GM20000 (cell line): Measurements from ENCODE around the gene ASNSD1.

Source experiments
- DNase-seq: peaks from one replicate; pipeline ENCODE4 v3.0.0; 2012; ENCODE audit warnings: low spot score
- TF ChIP-seq, protein P1 (sequence below): IDR thresholded peaks from 2 replicates; pipeline ENCODE4 v1.5.1; 2012; ENCODE audit warnings: mild to moderate bottlenecking, control low read depth; ENCODE audit errors: extremely low read depth, missing control alignments

Gene ASNSD1

DNA sequence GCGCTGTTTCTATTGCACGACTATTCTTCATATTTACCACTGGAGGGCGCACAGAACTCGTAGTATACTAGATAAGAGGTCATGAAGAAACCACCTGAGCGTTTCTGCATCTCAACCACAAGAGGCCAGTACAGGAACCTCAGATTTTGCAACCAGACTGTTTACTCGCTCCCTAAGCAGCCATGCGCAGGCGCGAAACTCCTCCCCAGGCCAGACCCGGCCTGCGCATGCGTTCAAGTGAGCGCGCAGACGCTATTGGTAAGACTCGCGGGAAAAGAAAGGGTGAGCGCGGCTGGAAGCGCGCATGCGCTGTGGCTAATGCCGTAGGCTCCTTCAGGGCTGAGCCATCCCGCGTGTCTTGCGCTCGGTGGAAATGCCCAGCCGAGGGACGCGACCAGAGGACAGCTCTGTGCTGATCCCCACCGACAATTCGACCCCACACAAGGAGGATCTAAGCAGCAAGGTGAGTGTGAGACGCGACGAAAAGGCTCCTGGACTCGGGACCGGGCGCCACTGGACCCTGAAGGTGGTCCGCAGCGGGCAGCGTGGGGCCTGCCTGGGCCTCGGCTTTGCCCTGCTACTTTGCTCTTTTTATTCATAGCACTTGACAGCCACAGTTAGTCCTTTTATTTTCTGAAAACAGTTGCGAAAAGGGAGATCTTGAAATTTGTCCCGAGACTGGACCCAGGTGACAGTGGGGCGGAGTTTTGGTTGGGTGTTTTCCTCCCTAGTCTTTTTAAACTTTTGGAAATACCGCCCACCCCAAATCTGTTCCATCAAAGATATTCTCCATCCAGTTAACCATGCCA lies at the start of gene ASNSD1:
Gene ASNSD1 (plus strand): TSS at position 312 of the 809 bp plus-strand sequence. CDS start 4,674 bp downstream, outside the sequence.
- peak; percentile 97 for DNase-seq
- TF ChIP-seq, protein P1, sequence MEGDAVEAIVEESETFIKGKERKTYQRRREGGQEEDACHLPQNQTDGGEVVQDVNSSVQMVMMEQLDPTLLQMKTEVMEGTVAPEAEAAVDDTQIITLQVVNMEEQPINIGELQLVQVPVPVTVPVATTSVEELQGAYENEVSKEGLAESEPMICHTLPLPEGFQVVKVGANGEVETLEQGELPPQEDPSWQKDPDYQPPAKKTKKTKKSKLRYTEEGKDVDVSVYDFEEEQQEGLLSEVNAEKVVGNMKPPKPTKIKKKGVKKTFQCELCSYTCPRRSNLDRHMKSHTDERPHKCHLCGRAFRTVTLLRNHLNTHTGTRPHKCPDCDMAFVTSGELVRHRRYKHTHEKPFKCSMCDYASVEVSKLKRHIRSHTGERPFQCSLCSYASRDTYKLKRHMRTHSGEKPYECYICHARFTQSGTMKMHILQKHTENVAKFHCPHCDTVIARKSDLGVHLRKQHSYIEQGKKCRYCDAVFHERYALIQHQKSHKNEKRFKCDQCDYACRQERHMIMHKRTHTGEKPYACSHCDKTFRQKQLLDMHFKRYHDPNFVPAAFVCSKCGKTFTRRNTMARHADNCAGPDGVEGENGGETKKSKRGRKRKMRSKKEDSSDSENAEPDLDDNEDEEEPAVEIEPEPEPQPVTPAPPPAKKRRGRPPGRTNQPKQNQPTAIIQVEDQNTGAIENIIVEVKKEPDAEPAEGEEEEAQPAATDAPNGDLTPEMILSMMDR, result peak; percentile 73

DNA sequence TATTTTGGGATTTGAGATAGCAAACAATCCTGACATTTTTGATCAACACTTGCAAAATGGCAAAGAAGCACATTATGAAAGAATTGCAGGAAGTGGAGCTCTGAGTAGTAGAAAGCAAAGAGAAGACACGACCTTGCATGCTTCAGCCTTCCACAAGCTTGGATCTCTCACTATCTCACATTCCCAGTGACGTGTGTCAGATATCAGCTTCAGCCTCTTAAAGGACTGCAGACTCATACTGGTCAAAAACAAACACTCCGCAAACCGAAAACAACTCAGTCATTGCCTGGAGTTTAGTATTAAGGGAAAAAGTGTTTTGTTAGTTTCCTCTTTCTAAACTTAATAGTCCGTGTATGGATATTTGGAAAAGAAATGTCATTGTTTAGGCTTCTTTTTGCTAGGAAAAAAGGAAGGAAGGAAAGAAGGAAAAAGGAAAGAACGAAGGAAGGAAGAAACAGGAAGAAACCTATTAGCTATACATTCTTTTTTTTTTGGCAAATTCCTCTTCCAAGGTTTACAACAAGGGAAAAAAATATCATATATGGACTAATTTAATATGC lies 48.1 kb upstream of the ASNSD1 start:
- TF ChIP-seq, protein P1, result no peak
- DNase-seq, result no peak

DNA sequence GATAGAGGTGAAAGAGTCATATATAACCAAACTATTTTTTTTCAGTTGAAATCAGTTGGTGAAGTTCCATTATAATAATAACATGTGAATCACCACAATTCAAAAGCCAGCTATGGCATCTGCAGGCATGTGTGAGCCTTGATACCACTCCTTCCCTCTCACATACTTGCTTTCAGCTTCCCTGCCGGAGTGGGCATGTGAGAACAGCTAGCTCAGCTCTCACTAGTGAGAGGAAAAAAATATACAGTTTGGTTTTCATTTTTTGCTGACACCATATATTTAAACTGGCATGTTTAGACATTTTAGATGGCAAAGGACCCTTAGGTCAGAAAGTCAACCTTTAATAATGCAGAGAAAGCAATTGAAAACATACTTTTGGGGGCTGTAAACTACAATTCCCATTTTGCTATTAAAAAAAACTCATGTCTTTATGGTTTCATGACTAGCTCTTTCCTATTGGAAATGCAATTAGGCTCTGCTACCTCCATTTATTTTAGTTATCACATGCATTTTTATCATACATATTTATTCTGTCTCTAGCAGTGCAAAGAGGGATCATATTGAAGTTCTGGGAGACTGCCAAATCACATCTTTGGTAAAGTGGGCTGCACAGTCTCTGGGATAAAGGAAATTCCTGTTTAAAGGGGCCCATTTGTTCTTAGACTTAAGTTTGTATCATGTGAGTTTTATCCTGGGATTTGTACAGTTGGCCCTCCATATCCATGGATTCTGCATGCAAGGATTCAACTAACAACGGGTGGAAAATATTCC lies 47.4 kb upstream of the ASNSD1 start:
- TF ChIP-seq, protein P1, result no peak
- DNase-seq, result no peak

DNA sequence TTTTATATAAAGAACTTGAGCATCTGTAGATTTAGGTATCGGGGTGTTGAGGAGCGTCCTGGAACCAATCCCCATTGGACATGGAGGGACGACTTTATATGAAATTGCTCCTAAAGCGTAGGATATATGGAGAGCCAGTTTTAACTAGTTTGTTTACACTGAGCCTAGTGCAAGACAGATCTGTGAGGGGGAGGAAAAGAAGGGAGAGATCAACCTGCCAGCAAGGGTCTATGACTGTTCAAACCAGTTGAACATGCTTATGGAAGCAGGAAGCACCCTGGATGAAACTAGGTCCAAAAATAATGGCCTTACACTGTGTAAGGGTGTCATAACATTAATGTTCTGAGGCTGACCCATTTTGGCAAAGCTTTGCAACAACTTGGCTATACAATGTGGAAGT lies 46.7 kb upstream of the ASNSD1 start:
- TF ChIP-seq, protein P1, result no peak
- no peak for DNase-seq

DNA sequence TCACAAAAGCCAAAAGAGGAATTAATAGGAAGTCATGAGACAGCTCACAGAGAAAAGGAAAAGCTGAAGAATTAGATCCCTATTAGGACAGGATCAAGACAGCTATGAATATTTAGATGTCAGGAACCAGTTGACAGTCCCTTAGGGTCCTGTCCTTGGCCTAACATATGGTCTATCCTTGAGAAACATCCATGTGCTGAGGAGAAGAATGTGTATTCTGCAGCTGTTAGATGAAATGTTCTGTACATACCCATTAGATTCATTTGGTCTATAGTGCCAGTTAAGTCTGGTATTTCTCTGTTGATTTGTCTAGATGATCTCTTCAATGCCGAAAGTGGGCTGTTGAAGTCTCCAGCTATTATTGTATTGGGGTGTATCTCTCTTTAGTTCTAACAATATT lies 43.1 kb upstream of the ASNSD1 start:
- TF ChIP-seq, protein P1, result no peak
- DNase-seq, result no peak

DNA sequence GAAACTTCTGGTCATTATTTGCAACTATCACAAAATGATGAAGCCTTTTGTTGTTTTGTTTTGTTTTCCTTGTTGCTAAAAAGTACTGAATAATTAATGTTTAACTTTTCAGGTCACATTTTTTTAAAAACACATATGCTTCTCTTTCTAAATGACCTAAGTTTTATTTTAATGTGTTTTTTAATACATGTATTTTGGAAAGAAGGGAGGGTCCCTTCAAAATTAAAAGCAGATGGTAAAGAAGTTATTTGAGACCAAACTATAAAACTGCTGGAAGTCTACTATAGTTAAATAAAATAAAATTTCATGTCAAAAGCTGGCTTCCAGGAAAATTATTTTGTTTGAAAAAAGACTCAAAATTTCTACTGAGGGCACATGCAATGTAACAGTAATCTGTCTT lies 39.5 kb upstream of the ASNSD1 start:
- no peak for DNase-seq
- TF ChIP-seq, protein P1, result no peak

DNA sequence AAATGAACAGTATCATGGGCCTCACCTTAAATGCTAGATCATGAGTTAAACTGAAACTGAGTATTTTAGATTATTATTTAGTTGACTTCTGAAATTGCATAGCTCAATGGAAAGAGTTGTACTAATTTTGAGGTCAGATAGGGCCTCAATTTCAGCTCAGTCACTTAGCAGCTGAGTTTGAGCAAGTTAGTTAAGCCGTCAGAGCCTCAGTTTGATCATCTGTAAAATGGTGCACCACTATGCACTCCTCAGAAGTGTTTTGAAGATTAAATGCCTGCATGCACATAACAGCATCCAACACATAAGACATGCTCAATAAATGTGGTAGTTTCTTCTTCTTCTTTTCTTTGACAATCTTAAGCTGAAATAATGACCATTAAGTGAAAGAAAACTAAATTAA lies 38.2 kb upstream of the ASNSD1 start:
- TF ChIP-seq, protein P1, result no peak

More for the DNA sequence above, 38.2 kb upstream of the ASNSD1 start:
- DNase-seq, result no peak
